ENCODE data around the gene PARP8.
"Not testable (repeated sequence)": the region's sequence is repeated elsewhere in the genome, so short reads cannot be mapped to it uniquely, and the experiment has no call there.

The PARP8 gene

GRCh38 chr5:50666261-50667022, at the start of gene PARP8:
Gene PARP8, plus strand, starts transcription at chr5:50666637. Its CDS starts 459 bp downstream, at chr5:50667096.
- peak; percentile 23 for DNase-seq (ENCODE audit: low read depth)

GRCh38 chr5:50623666-50624065, 42.8 kb upstream of the PARP8 start:
- DNase-seq (ENCODE audit: low read depth), result no peak

GRCh38 chr5:50634866-50635265, 31.6 kb upstream of the PARP8 start:
- DNase-seq (ENCODE audit: low read depth), result not testable (repeated sequence)

GRCh38 chr5:50637576-50637975, 28.9 kb upstream of the PARP8 start:
- DNase-seq (ENCODE audit: low read depth), result not testable (repeated sequence)

GRCh38 chr5:50646591-50646990, 19.8 kb upstream of the PARP8 start:
- DNase-seq (ENCODE audit: low read depth), result no peak

GRCh38 chr5:50647726-50648125, 18.7 kb upstream of the PARP8 start:
- DNase-seq (ENCODE audit: low read depth), result no peak

GRCh38 chr5:50653946-50654345, 12.5 kb upstream of the PARP8 start:
- no peak for DNase-seq (ENCODE audit: low read depth)

- no peak for DNase-seq (ENCODE audit: low read depth)
Observed at GRCh38 chr5:50655067-50655809, 11.2 kb upstream of the PARP8 start.

- no peak for DNase-seq (ENCODE audit: low read depth)
Observed at GRCh38 chr5:50655810-50656205, 10.6 kb upstream of the PARP8 start.

GRCh38 chr5:50657044-50657443, 9.4 kb upstream of the PARP8 start:
- DNase-seq (ENCODE audit: low read depth), result no peak

- no peak for DNase-seq (ENCODE audit: low read depth)
Observed at GRCh38 chr5:50658246-50658645, 8.2 kb upstream of the PARP8 start.

GRCh38 chr5:50663636-50664035, 2.8 kb upstream of the PARP8 start:
- no peak for DNase-seq (ENCODE audit: low read depth)

- DNase-seq (ENCODE audit: low read depth), result no peak
Observed at GRCh38 chr5:50665091-50665490, 1.3 kb upstream of the PARP8 start.

- DNase-seq (ENCODE audit: low read depth), result not testable (repeated sequence)
Observed at GRCh38 chr5:50665761-50666202, 655 bp upstream of the PARP8 start.

- DNase-seq (ENCODE audit: low read depth), result peak; percentile 21
Observed at GRCh38 chr5:50667023-50667652, 701 bp downstream of the PARP8 start.

- peak; percentile 74 for DNase-seq (ENCODE audit: low read depth)
Observed at GRCh38 chr5:50667653-50668595, 1.5 kb downstream of the PARP8 start.

GRCh38 chr5:50668636-50669035, 2.2 kb downstream of the PARP8 start:
- not testable (repeated sequence) for DNase-seq (ENCODE audit: low read depth)

- DNase-seq (ENCODE audit: low read depth), result no peak
Observed at GRCh38 chr5:50672663-50673062, 6.2 kb downstream of the PARP8 start.

- not testable (repeated sequence) for DNase-seq (ENCODE audit: low read depth)
Observed at GRCh38 chr5:50673444-50673843, 7.0 kb downstream of the PARP8 start.

- DNase-seq (ENCODE audit: low read depth), result no peak
Observed at GRCh38 chr5:50675385-50675784, 8.9 kb downstream of the PARP8 start.

GRCh38 chr5:50679554-50679953, 13.1 kb downstream of the PARP8 start:
- DNase-seq (ENCODE audit: low read depth), result not testable (repeated sequence)

GRCh38 chr5:50684721-50685120, 18.3 kb downstream of the PARP8 start:
- DNase-seq (ENCODE audit: low read depth), result no peak

Measured in stimulated activated CD8-positive, alpha-beta memory T cell treated with anti-CD3 and anti-CD28 coated beads, Interleukin-15, amount 100 ng/mL, for 24 hours (primary cell).